H54 (cell line): ENCODE measurements around the gene CARD14.
"Not testable (repeated sequence)": the region's sequence is repeated elsewhere in the genome, so short reads cannot be mapped to it uniquely, and the experiment has no call there.

ENCODE experiments used
- DNase-seq: peaks from one replicate; pipeline ENCODE4 v3.0.0; 2011; ENCODE audit warnings: low spot score, mixed read lengths; ENCODE audit not compliant: insufficient read length
- FAIRE-seq: peaks from 3 replicates; lab custom pipeline; 2011; peaks lifted over from hg19 to GRCh38; lab: Jason Lieb, UNC
- POLR2A ChIP-seq: IDR thresholded peaks from 2 replicates; pipeline ENCODE4 v1.6.1; 2011; ENCODE audit warnings: low read depth, mild to moderate bottlenecking, low read length

CARD14 gene

GRCh38 chr17:80184423-80184714 is 14.5 kb downstream of the CARD14 start:
- no peak for TF ChIP-seq POLR2A
- FAIRE-seq: no peak
- no peak for DNase-seq

- FAIRE-seq (no peak), DNase-seq (no peak)
- TF ChIP-seq POLR2A: no peak
These were observed 16.1 kb downstream of the CARD14 start for GRCh38 chr17:80185968-80186367.

- FAIRE-seq (no peak), DNase-seq (no peak)
- no peak for TF ChIP-seq POLR2A
These were observed 17.3 kb downstream of the CARD14 start for GRCh38 chr17:80187090-80187489.

- TF ChIP-seq POLR2A: no peak
- DNase-seq (no peak), FAIRE-seq (no peak)
These were observed 17.7 kb downstream of the CARD14 start for GRCh38 chr17:80187515-80187941.

GRCh38 chr17:80189611-80190010 is 19.8 kb downstream of the CARD14 start:
- no peak for DNase-seq
- TF ChIP-seq POLR2A: no peak
- no peak for FAIRE-seq

GRCh38 chr17:80190716-80191115 is 20.9 kb downstream of the CARD14 start:
- DNase-seq (no peak), FAIRE-seq (no peak)
- no peak for TF ChIP-seq POLR2A

GRCh38 chr17:80191192-80191591 is 21.4 kb downstream of the CARD14 start:
- no peak for FAIRE-seq
- no peak for TF ChIP-seq POLR2A
- no peak for DNase-seq

- TF ChIP-seq POLR2A: no peak
- FAIRE-seq: no peak
- DNase-seq: no peak
These were observed 22.2 kb downstream of the CARD14 start for GRCh38 chr17:80191865-80192661.

- FAIRE-seq: no peak
- DNase-seq: no peak
- no peak for TF ChIP-seq POLR2A
These were observed 25.3 kb downstream of the CARD14 start for GRCh38 chr17:80195141-80195540.

- DNase-seq (peak; percentile 27), FAIRE-seq (no peak)
- TF ChIP-seq POLR2A: no peak
These were observed 26.1 kb downstream of the CARD14 start for GRCh38 chr17:80195671-80196529.

- FAIRE-seq: no peak
- DNase-seq: no peak
- no peak for TF ChIP-seq POLR2A
These were observed 26.8 kb downstream of the CARD14 start for GRCh38 chr17:80196652-80197051.

- TF ChIP-seq POLR2A: no peak
- no peak for FAIRE-seq
- DNase-seq: no peak
These were observed 28.4 kb downstream of the CARD14 start for GRCh38 chr17:80198144-80198661.

GRCh38 chr17:80199295-80199694 is 29.5 kb downstream of the CARD14 start:
- not testable (repeated sequence) for DNase-seq, FAIRE-seq

GRCh38 chr17:80201446-80201845 is 31.6 kb downstream of the CARD14 start:
- DNase-seq: no peak
- no peak for TF ChIP-seq POLR2A
- FAIRE-seq: no peak
